Measurements from ENCODE around the gene HTN1.

DNA sequence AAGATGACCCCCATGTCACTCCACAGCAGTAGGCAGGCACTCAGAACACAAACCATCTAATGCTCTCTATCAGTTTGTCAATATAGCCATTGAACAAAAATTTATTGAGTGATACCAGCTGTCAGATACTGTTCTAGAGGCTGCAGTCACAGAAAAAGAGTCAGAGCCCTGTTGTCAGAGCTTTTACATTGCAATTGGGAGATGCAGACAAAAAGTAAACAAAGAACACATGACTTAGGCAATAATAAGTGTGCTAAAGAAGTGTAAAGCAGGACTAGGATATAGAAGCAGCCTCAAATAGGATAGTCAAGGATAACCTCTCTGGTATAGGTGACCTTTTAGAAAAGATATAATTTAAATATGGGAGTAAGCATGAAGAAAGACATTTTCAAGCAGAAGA, 8.9 kb downstream of the HTN1 start:
- TF ChIP-seq, protein P1, sequence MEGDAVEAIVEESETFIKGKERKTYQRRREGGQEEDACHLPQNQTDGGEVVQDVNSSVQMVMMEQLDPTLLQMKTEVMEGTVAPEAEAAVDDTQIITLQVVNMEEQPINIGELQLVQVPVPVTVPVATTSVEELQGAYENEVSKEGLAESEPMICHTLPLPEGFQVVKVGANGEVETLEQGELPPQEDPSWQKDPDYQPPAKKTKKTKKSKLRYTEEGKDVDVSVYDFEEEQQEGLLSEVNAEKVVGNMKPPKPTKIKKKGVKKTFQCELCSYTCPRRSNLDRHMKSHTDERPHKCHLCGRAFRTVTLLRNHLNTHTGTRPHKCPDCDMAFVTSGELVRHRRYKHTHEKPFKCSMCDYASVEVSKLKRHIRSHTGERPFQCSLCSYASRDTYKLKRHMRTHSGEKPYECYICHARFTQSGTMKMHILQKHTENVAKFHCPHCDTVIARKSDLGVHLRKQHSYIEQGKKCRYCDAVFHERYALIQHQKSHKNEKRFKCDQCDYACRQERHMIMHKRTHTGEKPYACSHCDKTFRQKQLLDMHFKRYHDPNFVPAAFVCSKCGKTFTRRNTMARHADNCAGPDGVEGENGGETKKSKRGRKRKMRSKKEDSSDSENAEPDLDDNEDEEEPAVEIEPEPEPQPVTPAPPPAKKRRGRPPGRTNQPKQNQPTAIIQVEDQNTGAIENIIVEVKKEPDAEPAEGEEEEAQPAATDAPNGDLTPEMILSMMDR (conservative IDR thresholded peaks at IDR 0.05; ENCODE audit: low read length) = no peak
- TF ChIP-seq EZH2phosphoT487 (IDR thresholded peaks at IDR 0.05; ENCODE audit: borderline replicate concordance, low read depth, low read length) = no peak

Data from OCI-LY7 (cell line).